ENCODE data around the gene CD209.
"Not testable (repeated sequence)": the region's sequence is repeated elsewhere in the genome, so short reads cannot be mapped to it uniquely, and the experiment has no call there.

Gene CD209

DNA sequence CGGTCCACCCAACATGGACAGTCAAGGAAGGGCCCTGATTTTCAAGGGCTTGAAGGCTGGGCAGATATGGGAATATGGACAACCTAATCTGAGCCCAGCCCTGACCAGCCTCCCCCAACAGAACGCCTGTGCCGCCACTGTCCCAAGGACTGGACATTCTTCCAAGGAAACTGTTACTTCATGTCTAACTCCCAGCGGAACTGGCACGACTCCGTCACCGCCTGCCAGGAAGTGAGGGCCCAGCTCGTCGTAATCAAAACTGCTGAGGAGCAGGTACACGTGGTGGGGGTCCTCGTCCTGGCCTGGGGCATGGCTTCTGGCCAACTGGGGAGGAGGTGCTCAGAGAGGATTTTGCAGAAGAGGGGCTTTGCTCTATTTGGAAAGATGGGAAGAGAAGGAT, 19.2 kb upstream of the CD209 start:
- no peak for DNase-seq

- not testable (repeated sequence) for DNase-seq
Measured at GRCh38 chr19:7765043-7765442, 17.7 kb upstream of the CD209 start.

- DNase-seq = not testable (repeated sequence)
Measured at GRCh38 chr19:7764157-7764556, 16.8 kb upstream of the CD209 start.

DNA sequence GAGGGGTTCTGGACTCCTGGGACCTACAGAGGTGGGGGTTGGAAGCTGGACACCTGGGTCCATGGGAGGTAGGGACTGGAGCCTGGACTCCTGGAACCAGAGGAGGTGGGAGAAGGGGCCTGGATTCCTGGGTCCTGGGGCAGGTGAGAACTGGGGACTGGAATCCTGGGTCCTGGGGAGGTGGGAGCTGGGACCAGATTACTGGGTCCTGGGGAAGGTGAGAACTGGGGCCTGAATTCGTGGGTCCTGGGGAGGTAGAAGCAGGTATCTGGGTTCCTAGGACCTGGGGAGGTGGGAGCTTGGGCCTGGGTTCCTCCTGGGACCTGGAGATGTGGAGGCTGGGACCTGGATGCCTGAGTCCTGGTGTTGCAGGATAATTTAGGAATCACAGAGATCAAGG, 16.4 kb upstream of the CD209 start:
- no peak for DNase-seq

GRCh38 chr19:7762719-7763293, 15.5 kb upstream of the CD209 start, which contains the start of gene CLEC4M:
CLEC4M (plus strand) TSS chr19:7763243; CDS start chr19:7763267, 24 bp downstream.
- DNase-seq = no peak

GRCh38 chr19:7759156-7759555, 11.8 kb upstream of the CD209 start:
- no peak for DNase-seq

DNA sequence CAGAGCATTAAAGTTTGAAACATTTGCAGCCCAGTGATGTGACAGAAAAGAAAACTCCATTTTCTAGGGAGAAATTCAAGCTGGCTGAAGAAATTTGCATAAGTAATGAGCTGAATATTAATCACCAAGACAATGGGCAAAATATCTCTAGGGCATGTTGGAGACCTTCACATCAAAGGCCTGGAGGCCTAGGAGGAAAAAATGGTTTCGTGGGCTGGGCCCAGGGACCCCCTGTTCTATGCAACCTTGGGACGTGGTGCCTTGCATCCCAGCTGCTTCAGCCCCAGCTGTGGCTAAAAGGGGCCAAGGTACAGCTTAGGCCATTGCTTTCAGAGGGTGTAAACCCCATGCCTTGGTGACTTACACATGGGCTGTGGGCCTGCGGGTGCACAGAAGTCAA, 10.0 kb upstream of the CD209 start:
- DNase-seq = no peak

- no peak for DNase-seq
Measured at GRCh38 chr19:7756258-7756657, 8.9 kb upstream of the CD209 start.

- DNase-seq = peak; percentile 26
Measured at GRCh38 chr19:7751157-7751783, 3.9 kb upstream of the CD209 start.

DNA sequence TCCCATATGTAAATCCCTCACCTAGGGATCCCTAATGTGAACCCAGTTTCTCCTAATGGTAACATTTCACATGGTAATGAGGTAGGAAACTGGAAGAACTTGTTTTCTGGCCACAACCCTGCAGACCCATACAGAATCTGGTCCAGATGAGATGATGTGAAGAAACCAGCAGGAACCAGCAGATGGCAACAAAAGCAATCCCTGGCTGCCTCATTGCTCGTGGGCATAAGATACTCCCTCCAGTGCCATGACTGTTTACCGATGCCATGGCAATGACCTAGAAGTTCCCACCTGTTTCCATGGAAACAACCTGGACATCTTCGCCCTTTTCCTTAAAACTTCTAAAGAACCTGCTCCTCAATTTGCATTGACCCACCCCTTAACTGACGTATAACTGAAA, 1.4 kb upstream of the CD209 start:
- DNase-seq = no peak

DNA sequence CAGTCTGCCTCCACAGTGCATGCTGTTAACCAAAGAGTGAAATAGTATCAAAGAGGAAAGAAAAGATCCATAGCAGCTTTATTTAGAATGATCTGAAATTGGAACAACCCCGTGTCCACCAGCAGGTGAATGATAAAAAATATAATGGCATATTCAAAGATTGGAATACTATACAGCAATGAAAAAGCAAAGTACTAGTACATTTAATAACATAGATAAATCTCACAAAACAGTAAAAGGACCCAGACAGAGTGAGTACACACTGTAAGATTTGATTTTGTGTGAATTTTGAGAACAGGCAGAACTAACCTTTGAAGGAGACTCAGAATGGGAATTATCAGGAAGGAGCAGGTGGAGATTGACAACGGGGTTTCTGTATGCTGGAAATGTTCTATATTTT, 837 bp upstream of the CD209 start:
- no peak for DNase-seq

GRCh38 chr19:7746306-7746705, 1.0 kb downstream of the CD209 start:
- DNase-seq = not testable (repeated sequence)

DNA sequence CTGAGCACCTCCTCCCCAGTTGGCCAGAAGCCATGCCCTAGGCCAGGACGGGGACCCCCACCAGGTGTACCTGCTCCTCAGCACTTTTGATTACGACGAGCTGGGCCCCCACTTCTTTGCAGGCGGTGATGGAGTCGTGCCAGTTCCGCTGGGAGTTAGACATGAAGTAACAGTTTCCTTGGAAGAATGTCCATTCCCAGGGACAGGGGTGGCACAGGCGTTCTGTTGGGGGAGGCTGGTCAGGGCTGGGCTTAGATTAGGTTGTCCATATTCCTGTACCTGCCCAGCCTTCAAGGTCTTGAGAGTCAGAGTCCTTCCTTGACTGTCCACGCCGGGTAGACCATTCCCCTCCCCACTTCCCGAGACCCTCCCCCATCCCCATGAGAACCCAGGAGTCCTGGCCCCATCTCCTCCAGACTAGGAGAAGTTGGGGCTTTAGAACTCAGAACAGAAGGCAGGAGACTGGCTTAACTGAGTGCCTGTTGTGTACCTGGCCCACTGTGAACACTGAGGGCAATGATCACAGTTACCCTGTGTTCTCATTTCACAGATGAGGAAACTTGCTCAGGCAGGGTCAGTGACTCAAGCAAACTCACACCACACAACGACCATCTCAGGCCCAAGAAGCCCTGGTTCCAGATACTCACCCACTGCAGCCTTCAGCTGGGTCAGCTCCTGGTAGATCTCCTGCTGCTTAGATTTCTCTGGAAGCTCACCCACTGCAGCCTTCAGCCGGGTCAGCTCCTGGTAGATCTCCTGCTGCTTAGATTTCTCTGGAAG, 2.3 kb downstream of the CD209 start:
- no peak for DNase-seq

GRCh38 chr19:7744199-7744786, 3.0 kb downstream of the CD209 start:
- DNase-seq = no peak

DNA sequence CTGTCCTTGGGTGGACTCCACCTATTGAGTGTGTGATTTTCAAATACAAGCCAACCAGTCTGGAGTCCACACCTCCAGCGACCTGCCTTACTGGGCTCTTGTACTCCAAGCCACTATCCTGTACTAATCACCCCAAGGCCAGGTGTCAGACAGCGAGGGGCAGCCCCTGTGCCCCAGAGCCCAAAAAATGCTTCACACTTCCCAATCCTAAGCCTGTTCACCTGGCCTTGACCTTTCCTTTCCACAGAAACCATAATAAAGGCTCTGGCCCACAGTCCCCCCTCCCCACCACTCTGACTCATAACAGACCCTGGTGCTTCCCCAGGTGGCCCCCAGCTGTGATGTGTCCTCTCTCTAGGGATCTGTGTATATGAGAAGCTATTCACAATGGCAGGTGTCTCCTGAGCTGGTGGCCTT, 3.9 kb downstream of the CD209 start:
- peak; percentile 34 for DNase-seq

DNA sequence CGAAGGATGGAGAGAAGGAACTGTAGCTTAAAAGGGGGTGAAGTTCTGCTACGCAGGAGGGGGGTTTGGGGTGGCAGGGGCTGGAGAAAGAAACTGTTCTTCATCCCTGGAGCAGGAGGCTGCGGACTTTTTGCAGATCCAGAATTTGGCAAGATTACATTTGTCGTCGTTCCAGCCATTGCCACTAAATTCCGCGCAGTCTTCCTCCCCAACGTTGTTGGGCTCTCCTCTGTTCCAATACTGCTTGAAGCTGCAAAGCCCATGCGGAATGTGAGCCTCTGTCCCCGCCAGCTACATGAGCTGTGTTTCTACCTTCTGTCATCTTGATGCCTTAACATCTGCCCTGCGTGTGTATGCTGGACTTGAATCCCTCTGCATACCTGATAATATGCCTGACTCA, 4.3 kb downstream of the CD209 start:
- DNase-seq = no peak

DNA sequence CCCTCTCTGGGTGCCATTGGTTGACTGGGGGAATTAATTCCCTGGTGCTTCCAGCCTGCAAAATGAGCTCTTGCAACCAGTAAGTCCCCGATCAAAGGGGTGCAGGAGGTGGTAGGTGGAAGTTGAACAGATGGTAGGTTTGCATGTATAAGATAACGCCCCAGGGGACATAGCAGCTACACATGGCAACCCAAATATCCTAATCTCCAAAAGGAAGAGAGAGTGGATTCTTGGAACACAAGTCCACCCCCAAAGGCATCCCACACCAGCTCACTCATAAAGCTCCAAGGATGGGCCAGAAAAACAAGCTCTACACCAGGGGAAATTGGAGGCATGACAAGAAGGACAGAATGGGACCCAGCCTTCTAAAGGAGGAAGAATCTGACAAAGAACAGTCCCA, 4.8 kb downstream of the CD209 start:
- DNase-seq = no peak

GRCh38 chr19:7740682-7741054, 6.7 kb downstream of the CD209 start:
- no peak for DNase-seq

GRCh38 chr19:7739801-7740681, 7.3 kb downstream of the CD209 start:
- DNase-seq = no peak

DNA sequence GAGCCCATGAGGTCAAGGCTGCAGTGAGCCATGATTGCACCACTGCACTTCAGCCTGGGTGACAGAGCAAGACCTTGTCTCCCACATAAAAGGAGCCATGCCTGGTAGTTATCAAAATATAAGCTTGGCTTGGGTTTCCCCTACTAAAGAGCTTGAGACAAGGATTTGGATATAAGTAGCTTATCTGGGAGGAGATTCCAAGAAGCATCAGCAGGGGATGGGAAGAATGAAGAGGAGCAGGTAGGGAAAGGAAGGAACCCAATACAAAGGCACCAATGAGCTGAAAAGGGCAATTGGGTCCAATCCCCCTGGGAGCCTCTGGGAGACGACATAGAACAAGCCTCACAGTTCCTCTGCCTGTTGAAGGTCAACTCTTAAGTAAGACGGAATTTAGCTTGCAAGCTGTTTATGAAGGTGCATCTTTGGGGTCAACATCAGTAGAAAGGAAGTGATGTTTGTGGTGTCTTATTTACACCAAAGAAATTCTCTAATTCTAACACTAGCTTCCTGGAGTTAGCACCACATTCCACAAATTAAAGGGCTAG, 8.1 kb downstream of the CD209 start:
- no peak for DNase-seq

- no peak for DNase-seq
Measured at GRCh38 chr19:7738023-7738422, 9.3 kb downstream of the CD209 start.

- DNase-seq = no peak
Measured at GRCh38 chr19:7737215-7737614, 10.1 kb downstream of the CD209 start.

DNA sequence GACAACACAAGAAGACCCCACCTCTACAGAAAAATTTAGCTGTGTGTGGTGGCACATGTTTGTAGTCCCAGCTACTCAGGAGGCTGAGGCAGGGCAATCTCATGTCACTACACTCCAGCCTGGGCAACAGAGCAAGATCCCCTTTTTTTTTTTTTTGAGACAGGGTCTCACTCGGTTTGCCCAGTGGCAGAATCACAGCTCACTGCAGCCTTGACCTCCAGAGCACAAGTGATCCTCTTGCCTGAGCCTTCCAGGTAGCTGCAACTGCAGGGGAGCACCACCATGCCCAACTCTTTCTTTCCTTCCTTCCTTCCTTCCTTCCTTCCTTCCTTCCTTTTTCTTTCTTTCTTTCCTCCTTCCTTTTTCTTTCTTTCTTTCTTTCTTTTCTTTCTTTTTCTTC, 11.2 kb downstream of the CD209 start:
- DNase-seq = no peak
